GM18858 (cell line): ENCODE data around the gene HAPLN1.

ENCODE experiments used
- ATAC-seq: cut with Tn5 transposase; IDR thresholded peaks from one replicate; pipeline ENCODE4 v1.9.1; 2021; ENCODE audit not compliant: unreplicated experiment

The HAPLN1 gene

GRCh38 chr5:83718936-83719495 lies 1.6 kb downstream of the HAPLN1 start:
- ATAC-seq, result no peak

GRCh38 chr5:83718195-83718825 lies 2.3 kb downstream of the HAPLN1 start:
- ATAC-seq, result peak; percentile 81

GRCh38 chr5:83715236-83716065 lies 5.2 kb downstream of the HAPLN1 start:
- ATAC-seq, result no peak

GRCh38 chr5:83714810-83715209 lies 5.8 kb downstream of the HAPLN1 start:
- ATAC-seq, result no peak

- ATAC-seq, result peak; percentile 64
Observed at GRCh38 chr5:83711982-83712601, 8.6 kb downstream of the HAPLN1 start.

- no peak for ATAC-seq
Observed at GRCh38 chr5:83709973-83710372, 10.7 kb downstream of the HAPLN1 start.

- ATAC-seq, result no peak
Observed at GRCh38 chr5:83708170-83708569, 12.5 kb downstream of the HAPLN1 start.

- ATAC-seq, result no peak
Observed at GRCh38 chr5:83703059-83703458, 17.6 kb downstream of the HAPLN1 start.

- no peak for ATAC-seq
Observed at GRCh38 chr5:83701886-83702285, 18.8 kb downstream of the HAPLN1 start.

GRCh38 chr5:83689881-83690280 lies 30.8 kb downstream of the HAPLN1 start:
- no peak for ATAC-seq

- no peak for ATAC-seq
Observed at GRCh38 chr5:83688281-83688680, 32.4 kb downstream of the HAPLN1 start.

- ATAC-seq, result no peak
Observed at GRCh38 chr5:83687124-83687619, 33.5 kb downstream of the HAPLN1 start.

GRCh38 chr5:83686251-83686650 lies 34.4 kb downstream of the HAPLN1 start:
- no peak for ATAC-seq

GRCh38 chr5:83683836-83684235 lies 36.8 kb downstream of the HAPLN1 start:
- ATAC-seq, result no peak

- no peak for ATAC-seq
Observed at GRCh38 chr5:83672646-83673045, 48.0 kb downstream of the HAPLN1 start.

- ATAC-seq, result no peak
Observed at GRCh38 chr5:83672158-83672557, 48.5 kb downstream of the HAPLN1 start.

GRCh38 chr5:83665631-83666030 lies 55.0 kb downstream of the HAPLN1 start:
- ATAC-seq, result no peak

- no peak for ATAC-seq
Observed at GRCh38 chr5:83662558-83662957, 58.1 kb downstream of the HAPLN1 start.

- no peak for ATAC-seq
Observed at GRCh38 chr5:83657807-83658525, 62.7 kb downstream of the HAPLN1 start.

- peak; percentile 50 for ATAC-seq
Observed at GRCh38 chr5:83654427-83654994, 66.1 kb downstream of the HAPLN1 start.

- peak; percentile 91 for ATAC-seq
Observed at GRCh38 chr5:83653669-83654068, 67.0 kb downstream of the HAPLN1 start.
